GM18505 (cell line): Measurements from ENCODE around the gene TAF15.

ENCODE experiments used
- ATAC-seq: cut with Tn5 transposase; IDR thresholded peaks from one replicate; pipeline ENCODE4 v1.9.1; 2021; ENCODE audit not compliant: unreplicated experiment
- POLR2A ChIP-seq: IDR thresholded peaks from 4 replicates; pipeline ENCODE4 v1.6.1; 2011; ENCODE audit warnings: borderline replicate concordance; ENCODE audit not compliant: insufficient read depth, insufficient read length; ENCODE audit errors: extremely low read depth

Gene TAF15

GRCh38 chr17:35773679-35774425 is 35.4 kb upstream of the TAF15 start:
- no peak for ATAC-seq
- no peak for TF ChIP-seq POLR2A

GRCh38 chr17:35774499-35774898 is 34.8 kb upstream of the TAF15 start:
- no peak for ATAC-seq
- no peak for TF ChIP-seq POLR2A

GRCh38 chr17:35775039-35775438 is 34.2 kb upstream of the TAF15 start:
- no peak for ATAC-seq
- no peak for TF ChIP-seq POLR2A

- ATAC-seq: no peak
- no peak for TF ChIP-seq POLR2A
Observed at GRCh38 chr17:35775583-35775982, 33.7 kb upstream of the TAF15 start.

- no peak for TF ChIP-seq POLR2A
- ATAC-seq: no peak
Observed at GRCh38 chr17:35778641-35779196, 30.6 kb upstream of the TAF15 start.

GRCh38 chr17:35780950-35781349 is 28.3 kb upstream of the TAF15 start:
- no peak for ATAC-seq

GRCh38 chr17:35784895-35785294 is 24.4 kb upstream of the TAF15 start:
- ATAC-seq: no peak
- no peak for TF ChIP-seq POLR2A

More at GRCh38 chr17:35780950-35781349, 28.3 kb upstream of the TAF15 start:
- no peak for TF ChIP-seq POLR2A

- no peak for ATAC-seq
- no peak for TF ChIP-seq POLR2A
Observed at GRCh38 chr17:35786941-35787432, 22.3 kb upstream of the TAF15 start.

GRCh38 chr17:35788477-35789368 is 20.6 kb upstream of the TAF15 start:
- TF ChIP-seq POLR2A: no peak
- ATAC-seq: no peak

GRCh38 chr17:35790841-35791240 is 18.4 kb upstream of the TAF15 start:
- TF ChIP-seq POLR2A: no peak
- no peak for ATAC-seq

GRCh38 chr17:35791681-35792350 is 17.5 kb upstream of the TAF15 start:
- ATAC-seq: no peak
- no peak for TF ChIP-seq POLR2A

GRCh38 chr17:35793257-35793656 is 16.0 kb upstream of the TAF15 start:
- no peak for TF ChIP-seq POLR2A
- ATAC-seq: no peak
